Measurements from ENCODE around the gene RIMKLA.

- no peak for TF ChIP-seq SP1 (IDR thresholded peaks at IDR 0.05; ENCODE audit: low read depth, low read length)
- TF ChIP-seq FOS (IDR thresholded peaks at IDR 0.05; ENCODE audit: borderline replicate concordance, extremely low read depth, insufficient read length): no peak
- no peak for TF ChIP-seq RAD21 (IDR thresholded peaks at IDR 0.05; ENCODE audit: insufficient read depth, low read depth, low read length)
Observed at GRCh38 chr1:42420121-42420520, 39.5 kb downstream of the RIMKLA start.

All from GM12878 (cell line).